T-helper 1 cell (primary cell): ENCODE data around the gene H2BK1.

Source experiments
- DNase-seq, 5 donors: peaks; one replicate each; pipeline ENCODE4 v3.0.0-alpha.2; 2012 to 2020

H2BK1 gene

DNA sequence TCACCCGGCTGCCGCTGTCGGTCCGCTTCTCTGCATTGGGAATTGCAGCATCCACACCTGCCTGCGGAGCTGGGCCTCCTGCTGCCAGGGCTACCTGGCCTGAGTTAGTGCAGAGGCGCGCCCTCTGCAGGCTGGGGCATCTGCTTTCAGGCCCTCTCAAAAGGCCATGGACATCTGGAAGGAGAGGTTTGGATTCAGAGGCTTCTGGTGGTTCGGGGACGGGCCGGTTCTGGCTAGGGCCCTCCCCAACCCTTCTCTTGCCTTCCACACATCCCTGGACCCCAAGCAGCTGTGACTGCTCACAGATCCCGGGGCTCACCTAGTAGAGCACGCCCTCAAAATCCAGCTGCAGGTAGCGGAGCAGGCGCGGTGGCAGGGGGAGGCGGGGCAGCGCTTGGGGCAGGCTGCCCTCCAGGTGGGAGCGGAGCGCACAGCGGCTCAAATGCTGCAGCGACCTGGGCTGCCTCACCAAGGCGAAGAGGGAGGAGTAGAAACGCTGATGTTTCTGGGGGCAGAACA is 34.4 kb downstream of the H2BK1 start:
- DNase-seq, result no peak

DNA sequence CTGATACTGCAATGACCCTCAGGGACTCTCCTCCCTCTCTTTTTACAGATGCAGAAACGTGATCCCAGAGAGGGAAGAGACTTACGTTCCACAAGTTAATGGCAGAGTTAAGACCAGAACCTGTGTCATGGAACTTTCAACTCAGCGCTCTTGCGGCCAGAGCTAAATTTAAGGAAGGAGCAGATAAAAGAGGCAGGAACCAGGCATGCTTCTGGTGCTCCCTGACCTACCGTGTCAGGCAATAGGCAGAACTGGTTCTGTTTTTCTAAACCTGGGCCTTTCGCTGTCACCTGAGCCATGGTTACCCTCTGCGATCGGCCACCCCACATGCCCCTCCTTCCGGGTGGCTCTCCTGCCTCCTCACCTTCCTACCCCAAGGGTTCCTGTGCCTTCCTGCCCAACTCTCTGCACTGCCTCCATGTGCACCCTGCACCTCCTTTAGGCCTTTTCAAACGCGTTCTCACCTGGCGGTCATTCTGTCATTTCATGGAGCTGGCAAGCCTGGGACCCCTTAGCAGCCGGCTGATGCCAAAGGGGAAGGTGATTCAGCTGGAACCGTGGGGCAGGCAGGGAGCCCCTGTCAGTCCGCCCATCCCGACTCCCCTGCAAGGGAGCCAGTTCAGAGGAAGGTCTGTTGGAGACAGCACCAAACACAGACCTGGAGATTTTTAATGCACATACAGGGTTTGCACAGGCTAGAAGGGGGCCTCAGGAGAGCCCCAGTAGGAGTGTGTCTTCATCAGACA is 35.1 kb downstream of the H2BK1 start:
- no peak for DNase-seq

DNA sequence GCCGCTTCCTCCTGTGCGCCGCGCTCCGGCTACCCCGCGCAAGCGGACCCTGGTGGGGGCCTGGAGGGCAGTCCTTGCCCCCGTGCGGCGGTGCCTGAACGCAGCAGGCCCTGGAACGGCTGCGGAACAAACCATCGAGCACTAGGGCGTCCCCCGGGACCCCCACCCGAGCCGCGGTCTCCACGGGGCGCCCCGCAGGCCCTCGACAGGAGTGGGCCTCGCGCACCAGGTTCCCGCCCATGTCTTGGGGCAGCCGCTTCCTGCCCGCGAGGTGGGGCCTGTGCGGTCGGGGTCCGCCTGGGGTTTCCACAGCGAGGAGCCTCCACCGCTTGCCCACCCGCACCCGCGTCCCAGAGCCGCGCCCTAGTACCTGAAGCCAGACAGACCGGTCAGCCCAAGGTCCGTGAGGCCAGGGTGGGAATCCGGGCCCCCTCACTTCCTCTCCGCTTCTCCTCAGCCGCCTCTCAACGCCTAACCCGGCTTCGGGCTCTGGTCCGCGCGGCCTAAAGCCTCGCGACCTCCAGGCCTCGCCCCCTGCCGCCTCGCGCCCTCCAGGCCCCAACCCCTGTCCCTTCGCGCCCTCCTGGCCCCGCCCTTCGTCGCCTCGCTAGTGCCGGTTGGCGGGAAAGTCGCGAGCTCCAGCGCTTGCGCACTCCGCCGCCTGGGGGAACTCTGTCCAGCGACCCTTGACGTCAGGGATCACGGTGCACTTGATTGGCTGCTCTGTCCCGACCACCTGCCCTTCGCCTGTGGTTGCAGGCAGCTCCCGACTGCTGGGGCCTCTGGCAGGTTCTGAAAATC is 35.8 kb downstream of the H2BK1 start:
- DNase-seq, result peak in 1 of 5 donors; percentile 10

DNA sequence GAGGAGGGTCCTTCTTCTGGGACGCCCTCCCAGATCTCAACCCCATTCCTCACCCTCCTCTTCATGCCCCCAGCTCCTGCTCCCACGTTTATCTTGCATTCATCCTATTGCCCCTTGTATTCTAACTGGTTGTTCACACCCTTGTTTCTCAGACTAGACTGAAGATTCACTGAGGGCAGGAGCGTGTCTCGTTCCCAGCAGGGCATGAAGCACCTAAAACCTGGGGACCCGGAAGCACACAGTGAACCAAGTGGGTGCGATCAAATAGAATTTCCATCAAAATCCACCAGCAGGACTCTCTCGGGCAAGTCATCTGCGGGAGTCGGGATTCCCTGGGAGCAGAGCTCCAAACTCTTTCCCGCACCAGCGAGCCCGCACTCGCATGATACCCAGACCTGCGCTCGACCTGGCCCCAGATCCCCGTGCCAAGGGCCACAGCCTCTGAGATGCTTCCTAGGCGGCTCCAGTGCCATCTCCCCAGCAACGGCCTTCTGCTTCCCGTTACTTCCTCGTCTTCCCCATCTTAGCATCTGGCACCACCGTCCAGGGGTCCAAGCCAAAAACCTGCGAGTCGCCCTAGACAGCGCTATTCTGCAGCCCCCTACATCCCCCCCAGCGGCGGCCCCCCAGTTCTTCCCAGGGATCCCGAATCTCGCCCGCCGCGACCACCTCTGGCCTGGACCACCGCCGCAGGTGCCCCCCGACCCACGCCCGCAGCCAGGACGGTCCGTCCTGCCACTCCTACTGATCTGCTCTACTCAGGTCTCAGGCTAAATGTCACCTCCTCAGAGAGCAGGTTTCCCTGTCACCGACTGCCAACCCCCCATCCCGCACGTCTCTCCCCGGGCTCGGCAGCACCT is 36.7 kb downstream of the H2BK1 start:
- no peak for DNase-seq

DNA sequence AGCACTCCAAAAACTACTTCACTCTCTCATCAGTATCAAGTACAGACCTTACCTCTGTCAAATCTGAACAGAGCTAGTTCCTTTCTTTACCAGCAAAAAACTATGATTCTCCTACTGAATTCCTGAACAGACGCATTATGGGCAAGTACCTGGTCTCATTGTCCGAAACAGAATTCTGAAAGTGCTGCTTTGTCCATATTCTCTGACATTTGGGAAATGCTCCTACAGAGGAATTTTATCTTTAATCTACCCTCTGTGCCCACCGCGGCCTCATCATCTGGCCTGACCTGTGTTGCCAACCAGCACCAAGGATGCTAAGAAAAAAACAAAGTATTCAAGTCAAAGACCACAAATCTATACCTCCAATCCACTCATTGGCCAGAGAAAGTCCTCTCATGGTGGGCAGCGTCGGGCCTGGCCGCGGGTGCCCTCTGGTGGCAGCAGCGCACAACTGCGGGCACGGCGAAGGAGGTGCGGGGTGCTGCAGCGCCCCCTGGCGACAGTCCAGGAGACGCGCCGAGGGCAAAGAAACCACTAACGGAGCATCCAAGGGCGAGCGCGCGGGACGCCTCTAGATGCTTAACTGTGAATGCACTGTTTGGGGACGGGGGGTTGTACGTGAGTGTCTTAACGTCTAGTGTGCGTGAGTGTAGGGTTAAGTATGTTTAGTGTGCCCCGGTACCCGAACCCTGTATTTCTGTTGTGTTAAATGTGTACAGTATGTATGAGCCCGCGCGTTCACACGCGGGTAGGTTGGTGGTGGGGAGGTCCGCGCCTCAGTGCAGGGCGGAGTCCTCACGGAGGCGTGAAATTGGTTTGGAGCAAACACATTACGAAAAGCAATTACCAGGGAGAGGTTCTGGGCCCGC is 37.8 kb downstream of the H2BK1 start:
- peak; percentile 61 to 78 (median 71) for DNase-seq

DNA sequence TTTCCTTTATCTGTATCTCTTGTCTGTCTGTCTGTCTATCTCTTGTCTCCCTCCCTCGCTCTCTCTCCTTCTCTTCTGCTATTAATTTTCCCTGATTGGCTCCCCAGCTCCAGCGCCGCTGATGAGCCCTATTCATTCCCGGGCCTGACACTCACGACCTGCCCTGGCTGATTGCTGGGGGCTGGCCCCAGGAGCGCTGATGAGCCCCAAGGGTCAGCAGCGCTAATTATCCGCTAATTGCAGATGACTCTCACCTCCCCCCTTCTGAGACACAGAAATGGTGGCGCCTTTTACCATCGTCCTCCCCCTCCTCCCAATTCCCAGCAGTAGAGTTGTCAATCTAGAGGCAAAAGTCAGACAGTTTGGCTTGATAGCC is 41.5 kb downstream of the H2BK1 start:
- no peak for DNase-seq

DNA sequence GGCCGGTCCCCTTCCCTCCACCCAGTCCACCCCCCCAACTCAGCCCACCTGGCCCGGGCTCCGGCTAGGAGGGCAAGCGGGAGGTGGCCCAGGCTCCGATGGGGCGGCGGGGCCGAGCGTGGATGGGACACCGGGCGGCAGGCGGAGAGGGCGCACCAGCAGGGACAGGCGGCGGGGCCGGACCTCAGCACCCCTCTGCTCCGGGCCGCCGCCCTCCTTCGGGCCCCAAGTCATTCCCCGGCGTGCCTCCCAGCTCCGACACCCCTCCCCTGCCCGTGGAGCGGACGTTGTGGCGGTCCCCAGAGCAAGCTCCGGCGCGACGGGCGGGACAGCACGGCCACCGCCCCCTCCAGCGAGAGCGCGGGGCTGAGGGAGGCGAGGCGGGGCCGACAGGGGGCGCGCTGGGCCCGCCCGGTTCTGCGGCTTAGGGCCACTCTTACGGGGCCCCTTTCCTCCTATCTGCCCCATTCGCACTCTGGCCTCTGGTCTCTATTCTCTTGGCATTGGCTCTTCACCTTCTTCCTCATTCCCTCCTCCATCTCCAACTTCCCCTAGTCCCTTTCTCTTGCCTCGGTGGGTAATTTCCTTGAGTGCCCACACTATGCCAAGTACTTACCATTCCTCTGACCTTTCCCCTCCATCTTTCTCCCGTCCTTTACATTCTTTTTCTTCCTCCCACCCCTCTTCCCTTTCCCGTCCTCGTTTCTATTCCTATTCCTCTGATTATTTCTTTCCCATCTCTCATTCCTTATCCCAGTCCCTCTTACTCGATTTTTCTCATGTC is 42.1 kb downstream of the H2BK1 start:
- DNase-seq, result peak in 3 of 5 donors; percentile 40 to 59 (median 46)

DNA sequence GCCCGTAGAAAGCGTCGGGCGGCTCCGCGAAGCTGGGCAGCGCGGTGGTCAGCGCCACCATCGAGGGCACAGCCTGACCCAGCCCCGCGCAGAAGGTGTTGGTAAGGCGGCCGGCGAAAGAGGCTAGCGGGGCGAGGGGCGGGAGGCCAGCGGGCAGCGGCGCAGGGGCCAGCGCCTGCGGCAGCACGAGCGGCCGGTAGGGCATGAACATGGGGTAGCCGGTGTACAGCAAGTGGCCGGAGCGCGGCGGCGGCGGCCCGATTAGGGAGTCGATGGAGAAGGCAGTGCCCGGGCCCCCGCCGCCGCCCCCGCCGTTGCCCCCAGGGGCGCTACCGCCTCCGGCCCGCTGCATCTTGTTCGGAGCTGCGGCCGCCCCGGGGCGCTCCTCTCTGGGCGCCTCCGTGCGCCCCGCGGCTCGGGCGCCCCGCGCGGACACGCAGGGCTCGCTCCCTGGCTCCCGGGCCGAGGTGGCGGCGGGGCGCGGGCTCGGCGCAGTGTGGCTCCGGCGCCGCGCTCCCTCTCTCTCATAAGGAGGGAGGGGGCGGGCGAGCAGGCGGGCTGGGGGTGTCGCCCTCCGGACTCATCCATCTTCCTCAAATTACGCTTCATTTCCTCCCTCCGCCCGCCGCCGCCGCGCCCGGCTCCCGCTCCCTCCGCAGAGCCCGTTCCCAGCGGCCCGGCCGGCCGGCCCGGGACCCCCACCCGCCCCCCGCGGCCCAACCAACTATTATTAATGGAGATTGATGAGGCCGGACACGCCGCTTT is 42.9 kb downstream of the H2BK1 start, which contains the start of gene GBX1:
Gene GBX1, minus strand, starts transcription at position 498 of the 765 bp plus-strand sequence. Its CDS starts 146 bp downstream, at position 352.
- DNase-seq, result no peak

DNA sequence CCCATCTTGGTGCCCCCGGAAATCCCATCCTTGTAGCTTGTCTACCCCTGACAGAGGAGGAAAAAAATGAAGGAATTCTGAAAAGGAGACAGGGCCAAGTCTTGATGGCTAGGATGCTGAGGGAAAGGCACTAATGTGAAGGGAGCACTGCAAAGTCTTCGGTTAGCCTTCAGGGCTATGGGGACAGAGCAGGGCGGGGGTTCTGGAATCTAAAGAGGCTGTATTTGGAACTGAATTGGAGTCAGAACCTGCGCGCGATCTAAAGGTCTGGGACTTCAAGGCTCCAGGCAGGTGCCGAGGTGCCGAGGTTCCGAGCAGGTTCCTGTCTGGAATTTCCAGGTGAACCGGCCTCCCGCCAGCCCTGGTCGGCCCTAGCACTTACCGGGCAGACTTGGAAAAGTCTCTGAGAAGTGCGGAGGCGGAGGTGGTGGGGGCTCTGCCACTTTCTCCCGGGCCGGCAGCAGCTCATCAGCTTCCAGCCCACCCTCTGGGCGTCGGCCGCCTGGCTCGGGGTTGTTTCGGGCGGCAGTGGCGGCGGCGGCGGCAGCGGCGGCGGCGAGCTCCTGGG is 43.6 kb downstream of the H2BK1 start:
- no peak for DNase-seq

DNA sequence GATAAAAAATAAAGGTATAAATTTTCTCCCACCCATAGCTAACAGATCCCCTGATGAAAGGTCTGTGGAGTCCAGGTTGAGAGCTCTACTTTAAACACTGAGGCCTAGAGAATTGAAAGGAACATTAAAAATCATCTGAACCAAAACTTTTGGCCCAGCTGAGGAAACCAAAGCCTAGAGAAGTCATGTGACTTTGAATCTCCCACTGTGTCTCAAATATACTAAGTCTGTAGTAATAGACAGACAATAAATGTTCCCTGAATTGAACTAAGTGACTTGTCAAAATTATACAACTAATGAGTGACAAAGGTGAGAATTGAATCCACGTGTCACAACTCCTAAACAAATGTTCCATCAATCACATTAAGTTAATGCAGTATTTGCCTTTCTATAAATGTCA is 48.5 kb downstream of the H2BK1 start:
- DNase-seq, result no peak
